GM19035 (cell line): ENCODE measurements around the gene COLQ.
"Not testable (repeated sequence)": the region's sequence is repeated elsewhere in the genome, so short reads cannot be mapped to it uniquely, and the experiment has no call there.

ENCODE experiments used
- ATAC-seq: cut with Tn5 transposase; IDR thresholded peaks from one replicate; pipeline ENCODE4 v1.9.1; 2021; ENCODE audit not compliant: unreplicated experiment

COLQ gene

GRCh38 chr3:15430624-15431023 lies 90.9 kb downstream of the COLQ start:
- no peak for ATAC-seq

- ATAC-seq, result no peak
Observed at GRCh38 chr3:15429080-15429479, 92.4 kb downstream of the COLQ start.

GRCh38 chr3:15428539-15428938 lies 93.0 kb downstream of the COLQ start:
- ATAC-seq, result no peak

- ATAC-seq, result no peak
Observed at GRCh38 chr3:15427981-15428380, 93.5 kb downstream of the COLQ start.

- ATAC-seq, result peak; percentile 88
Observed at GRCh38 chr3:15427182-15427880, 94.2 kb downstream of the COLQ start, which contains the start of the genes EAF1 and METTL6. Gene EAF1, plus strand, starts transcription at chr3:15427598. Its CDS starts 182 bp downstream, at chr3:15427780. Gene METTL6, minus strand, starts transcription at chr3:15427544. Its CDS starts 1,033 bp downstream, at chr3:15426511.

GRCh38 chr3:15426579-15427118 lies 94.9 kb downstream of the COLQ start:
- no peak for ATAC-seq

GRCh38 chr3:15420871-15421270 lies 100.6 kb downstream of the COLQ start:
- no peak for ATAC-seq

- ATAC-seq, result not testable (repeated sequence)
Observed at GRCh38 chr3:15410966-15411365, 110.5 kb downstream of the COLQ start.

- no peak for ATAC-seq
Observed at GRCh38 chr3:15409774-15410173, 111.7 kb downstream of the COLQ start.

GRCh38 chr3:15409239-15409638 lies 112.3 kb downstream of the COLQ start:
- ATAC-seq, result no peak

- ATAC-seq, result no peak
Observed at GRCh38 chr3:15405448-15406050, 116.0 kb downstream of the COLQ start.

- ATAC-seq, result no peak
Observed at GRCh38 chr3:15404767-15405166, 116.7 kb downstream of the COLQ start.

GRCh38 chr3:15403965-15404364 lies 117.5 kb downstream of the COLQ start:
- ATAC-seq, result no peak

GRCh38 chr3:15403495-15403894 lies 118.0 kb downstream of the COLQ start:
- no peak for ATAC-seq

- no peak for ATAC-seq
Observed at GRCh38 chr3:15401936-15402335, 119.6 kb downstream of the COLQ start.
